ENCODE data around the gene CIAO2A. TPM values are rescaled to one million over a fixed set of nuclear protein-coding genes. Genes with fewer than 3 reads are reported as not detected.

The CIAO2A gene
- total RNA-seq, 2 donors from 2014 or later = 47.2 to 133 TPM

DNA sequence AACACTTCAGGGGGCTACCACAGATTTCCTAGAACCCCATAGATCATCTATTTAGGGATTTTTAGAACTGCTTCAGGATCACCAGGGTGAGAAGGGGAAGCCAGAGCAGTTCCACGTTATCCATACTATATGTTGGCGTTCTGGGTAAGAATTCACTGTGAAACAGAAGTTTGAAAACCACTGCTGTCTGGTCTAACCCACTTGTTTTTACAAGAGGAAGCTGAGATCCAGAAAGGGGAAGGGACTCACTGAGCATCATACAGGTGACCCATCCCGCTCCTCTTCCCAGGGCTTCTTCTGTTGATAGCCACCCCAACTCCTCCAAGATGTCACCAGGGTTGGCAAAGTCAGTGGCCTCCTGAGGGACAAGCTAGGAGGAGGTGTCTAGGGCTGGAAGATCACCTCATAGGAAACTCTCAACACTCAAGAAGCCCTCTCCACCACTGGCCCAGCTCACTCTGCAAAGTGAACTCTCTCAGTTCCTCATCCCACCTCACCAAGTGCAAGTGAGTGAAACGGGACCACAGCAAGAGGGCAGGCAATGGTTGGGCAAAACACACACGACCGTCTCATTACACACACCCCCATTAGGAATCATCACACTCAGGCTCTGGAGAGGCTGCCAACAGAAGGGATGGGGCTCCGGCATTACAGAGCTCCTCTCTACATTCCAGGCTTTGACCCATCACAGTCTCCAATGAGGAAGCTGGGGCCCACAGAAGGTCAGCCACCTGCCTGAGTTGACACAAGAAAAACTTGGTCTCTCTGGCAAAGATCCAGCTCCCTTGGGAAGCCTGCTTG, 49.1 kb downstream of the CIAO2A start:
- intact Hi-C loops (cut with DNase I) = loop anchor here (5.0 to 10.0 kb wide), 2 partner anchors 100 to 292 kb away; no protein-coding TSS in a partner anchor
- WGBS = 89% methylated on average over 7 of the region's 7 CpGs
- Histone ChIP-seq H3K4me3 (no peak overlapping the region), H3K9me3 (no peaks in the 10 kb centered on the region), H3K27me3 (replicated peaks; ENCODE audit: insufficient read depth) (no peaks in the 10 kb centered on the region), H3K27ac (no peak overlapping the region), H3K36me3 (no peaks in the 10 kb centered on the region), H3K4me1 (replicated peaks) (no peaks in the 10 kb centered on the region)
- DNase-seq (ENCODE audit: low spot score) = no peak
- TF ChIP-seq POLR2AphosphoS5 (IDR thresholded peaks at IDR 0.05) (no peak), POLR2A (IDR thresholded peaks at IDR 0.05) (no peak)
- TF ChIP-seq, protein P1, sequence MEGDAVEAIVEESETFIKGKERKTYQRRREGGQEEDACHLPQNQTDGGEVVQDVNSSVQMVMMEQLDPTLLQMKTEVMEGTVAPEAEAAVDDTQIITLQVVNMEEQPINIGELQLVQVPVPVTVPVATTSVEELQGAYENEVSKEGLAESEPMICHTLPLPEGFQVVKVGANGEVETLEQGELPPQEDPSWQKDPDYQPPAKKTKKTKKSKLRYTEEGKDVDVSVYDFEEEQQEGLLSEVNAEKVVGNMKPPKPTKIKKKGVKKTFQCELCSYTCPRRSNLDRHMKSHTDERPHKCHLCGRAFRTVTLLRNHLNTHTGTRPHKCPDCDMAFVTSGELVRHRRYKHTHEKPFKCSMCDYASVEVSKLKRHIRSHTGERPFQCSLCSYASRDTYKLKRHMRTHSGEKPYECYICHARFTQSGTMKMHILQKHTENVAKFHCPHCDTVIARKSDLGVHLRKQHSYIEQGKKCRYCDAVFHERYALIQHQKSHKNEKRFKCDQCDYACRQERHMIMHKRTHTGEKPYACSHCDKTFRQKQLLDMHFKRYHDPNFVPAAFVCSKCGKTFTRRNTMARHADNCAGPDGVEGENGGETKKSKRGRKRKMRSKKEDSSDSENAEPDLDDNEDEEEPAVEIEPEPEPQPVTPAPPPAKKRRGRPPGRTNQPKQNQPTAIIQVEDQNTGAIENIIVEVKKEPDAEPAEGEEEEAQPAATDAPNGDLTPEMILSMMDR (IDR thresholded peaks at IDR 0.05) = no peak

DNA sequence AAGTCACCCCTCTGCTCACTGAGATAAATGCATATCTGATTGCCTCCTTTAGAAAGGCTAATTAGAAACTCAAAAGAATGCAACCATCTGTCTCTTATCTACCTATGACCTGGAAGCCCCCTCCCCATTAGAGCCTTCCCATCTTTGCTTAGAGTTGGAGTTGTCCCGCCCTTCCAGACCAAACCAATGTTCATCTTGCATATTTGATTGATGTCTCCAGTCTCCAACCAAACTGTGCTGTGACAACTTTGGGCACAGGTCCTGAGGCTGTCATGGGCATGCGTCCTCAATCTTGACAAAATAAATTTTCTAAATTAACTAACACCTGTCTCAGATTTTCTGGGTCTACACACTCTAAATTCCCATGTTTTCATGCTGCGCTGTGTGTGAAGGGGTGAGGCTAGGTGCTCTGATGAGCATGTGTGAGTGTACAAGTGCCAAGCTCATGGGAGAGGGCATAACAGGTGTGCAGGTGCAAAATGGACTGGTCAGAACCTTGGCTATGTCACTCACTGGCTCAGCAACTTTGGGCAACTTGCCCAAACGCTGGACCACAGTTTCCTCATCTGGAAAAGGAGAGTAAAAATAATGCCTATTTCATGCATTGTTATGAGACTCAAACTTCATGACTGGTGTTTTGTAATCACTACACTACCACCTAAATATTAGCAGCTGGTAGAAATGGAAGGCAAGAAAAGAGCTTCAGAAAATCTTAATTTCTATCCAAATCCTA, 54.6 kb downstream of the CIAO2A start:
- no peaks in the 10 kb centered on the region for H3K27me3 ChIP-seq (replicated peaks; ENCODE audit: insufficient read depth)
- 94% methylated on average over 4 of the region's 4 CpGs for WGBS

DNA sequence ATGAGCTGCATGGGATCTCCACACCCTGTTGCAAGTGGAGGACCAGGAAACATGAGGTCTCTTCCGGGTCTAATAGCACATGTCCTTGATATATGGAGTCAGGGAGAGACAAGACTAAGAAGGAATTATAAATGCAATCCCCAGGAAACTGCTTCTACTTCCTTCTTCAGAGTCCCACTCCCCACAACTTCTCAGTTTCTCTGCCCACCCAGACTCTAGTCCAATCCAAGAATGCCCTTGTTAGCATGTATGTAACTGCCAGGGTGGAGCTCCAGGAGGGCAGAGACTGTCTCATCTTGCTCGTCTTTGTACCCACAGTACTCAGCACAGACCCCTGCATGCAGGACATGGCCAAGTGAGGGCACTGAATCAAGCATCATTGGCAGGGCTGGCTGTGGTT, 55.7 kb downstream of the CIAO2A start:
- no peaks in the 10 kb centered on the region for H3K9me3 ChIP-seq
- intact Hi-C loops (cut with DNase I) = no loop called here
- no peak overlapping the region for H3K4me3 ChIP-seq
- no peaks in the 10 kb centered on the region for H3K4me1 ChIP-seq (replicated peaks)
- 50% methylated on average over 2 of the region's 2 CpGs for WGBS
- TF ChIP-seq, protein P1 (IDR thresholded peaks at IDR 0.05) = no peak
- TF ChIP-seq POLR2AphosphoS5 (IDR thresholded peaks at IDR 0.05) (no peak), POLR2A (IDR thresholded peaks at IDR 0.05) (no peak)
- H3K36me3 ChIP-seq = no peaks in the 10 kb centered on the region
- no peaks in the 10 kb centered on the region for H3K27me3 ChIP-seq (replicated peaks; ENCODE audit: insufficient read depth)
- no peak for DNase-seq (ENCODE audit: low spot score)
- H3K27ac ChIP-seq = no peak overlapping the region

More for the DNA sequence above, 54.6 kb downstream of the CIAO2A start:
- Histone ChIP-seq H3K9me3 (no peaks in the 10 kb centered on the region), H3K4me1 (replicated peaks) (no peaks in the 10 kb centered on the region), H3K36me3 (no peaks in the 10 kb centered on the region), H3K27ac (no peak overlapping the region), H3K4me3 (no peak overlapping the region)
- DNase-seq (ENCODE audit: low spot score) = no peak
- no peak for TF ChIP-seq POLR2A (IDR thresholded peaks at IDR 0.05)
- TF ChIP-seq, protein P1 (IDR thresholded peaks at IDR 0.05) = no peak
- TF ChIP-seq POLR2AphosphoS5 (IDR thresholded peaks at IDR 0.05) = no peak
- intact Hi-C loops (cut with DNase I) = no loop called here

DNA sequence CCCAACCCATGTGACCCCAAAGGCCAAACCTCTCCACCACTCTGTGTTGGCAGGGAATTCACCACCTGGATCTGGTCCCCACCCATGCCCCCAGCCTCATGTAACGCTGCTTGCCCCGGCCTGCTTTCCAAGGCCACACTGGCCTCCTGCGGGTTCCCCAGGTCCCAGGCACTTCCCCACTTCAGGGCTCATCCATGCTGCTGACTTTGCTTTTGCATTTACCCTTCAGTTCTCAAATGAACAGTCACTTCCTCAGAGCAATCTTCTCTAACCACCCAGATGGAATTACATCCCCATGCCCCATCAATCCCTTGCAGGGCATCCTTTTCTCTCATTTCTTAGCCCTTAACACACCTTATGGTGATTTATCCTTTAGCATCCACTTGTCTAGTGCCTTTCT, 56.5 kb downstream of the CIAO2A start:
- no peak overlapping the region for H3K27ac ChIP-seq
- no peak overlapping the region for H3K4me3 ChIP-seq
- no peaks in the 10 kb centered on the region for H3K9me3 ChIP-seq
- 92% methylated on average over 3 of the region's 3 CpGs for WGBS
- TF ChIP-seq, protein P1 (IDR thresholded peaks at IDR 0.05) = no peak
- TF ChIP-seq POLR2A (IDR thresholded peaks at IDR 0.05) = no peak
- no peak for TF ChIP-seq POLR2AphosphoS5 (IDR thresholded peaks at IDR 0.05)
- H3K4me1 ChIP-seq (replicated peaks) = no peaks in the 10 kb centered on the region
- intact Hi-C loops (cut with DNase I) = no loop called here
- DNase-seq (ENCODE audit: low spot score) = no peak
- H3K36me3 ChIP-seq = no peaks in the 10 kb centered on the region
- no peaks in the 10 kb centered on the region for H3K27me3 ChIP-seq (replicated peaks; ENCODE audit: insufficient read depth)
